ENCODE data around the gene USP12. TPM values are rescaled to one million over a fixed set of nuclear protein-coding genes. Genes with fewer than 3 reads are reported as not detected.
"Not testable (repeated sequence)": the region's sequence is repeated elsewhere in the genome, so short reads cannot be mapped to it uniquely, and the experiment has no call there.

USP12 gene
- total RNA-seq, 4 donors from 2014 or later: 19.2 to 33.7 (median 25.9) TPM

GRCh38 chr13:27079421-27079958, 92.1 kb downstream of the USP12 start:
- intact Hi-C loops (cut with DNase I): no loop called here
- Histone ChIP-seq H3K27ac (no peak overlapping the region), H3K9me3 (no peaks in the 10 kb centered on the region), H3K4me1 (no peaks in the 10 kb centered on the region), H3K27me3 (no peaks in the 10 kb centered on the region), H3K4me3 (replicated peaks in 1 of 3) (no peak overlapping the region), H3K36me3 (no peaks in the 10 kb centered on the region)
- 87 to 89% methylated on average over 3 of the region's 3 CpGs for WGBS, 2 donors
- no peak for TF ChIP-seq CTCF (IDR thresholded peaks at IDR 0.05)
- TF ChIP-seq POLR2A (IDR thresholded peaks at IDR 0.05): no peak
- DNase-seq: no peak

GRCh38 chr13:27077451-27077850, 94.2 kb downstream of the USP12 start:
- no peak overlapping the region for H3K27ac ChIP-seq
- TF ChIP-seq POLR2A (IDR thresholded peaks at IDR 0.05): no peak
- no peak for TF ChIP-seq CTCF (IDR thresholded peaks at IDR 0.05)
- no peaks in the 10 kb centered on the region for H3K9me3 ChIP-seq
- no peaks in the 10 kb centered on the region for H3K4me1 ChIP-seq
- no peaks in the 10 kb centered on the region for H3K27me3 ChIP-seq
- H3K36me3 ChIP-seq: peaks cover 0 to 5% of the 10 kb centered on the region in 2 donors
- intact Hi-C loops (cut with DNase I): no loop called here
- no peak for DNase-seq
- WGBS, 2 donors: 77 to 78% methylated on average over 1 of the region's 1 CpG
- no peak overlapping the region for H3K4me3 ChIP-seq (replicated peaks in 1 of 3)

- H3K36me3 ChIP-seq: peaks cover 0 to 5% of the 10 kb centered on the region in 2 donors
- H3K9me3 ChIP-seq: no peaks in the 10 kb centered on the region
- no peak overlapping the region for H3K4me3 ChIP-seq (replicated peaks in 1 of 3)
- no peaks in the 10 kb centered on the region for H3K27me3 ChIP-seq
- DNase-seq: no peak
- H3K27ac ChIP-seq: no peak overlapping the region
- TF ChIP-seq POLR2A (IDR thresholded peaks at IDR 0.05): no peak
- no peak for TF ChIP-seq CTCF (IDR thresholded peaks at IDR 0.05)
- intact Hi-C loops (cut with DNase I): no loop called here
- H3K4me1 ChIP-seq: no peaks in the 10 kb centered on the region
These were observed 95.2 kb downstream of the USP12 start for GRCh38 chr13:27076421-27076820.

GRCh38 chr13:27073186-27073585, 98.4 kb downstream of the USP12 start:
- Histone ChIP-seq H3K4me1 (no peaks in the 10 kb centered on the region), H3K9me3 (no peaks in the 10 kb centered on the region), H3K36me3 (peaks cover 5% of the 10 kb centered on the region in 2 donors), H3K4me3 (replicated peaks in 1 of 3) (no peak overlapping the region), H3K27me3 (no peaks in the 10 kb centered on the region), H3K27ac (no peak overlapping the region)
- no peak for DNase-seq
- intact Hi-C loops (cut with DNase I): no loop called here
- TF ChIP-seq POLR2A (IDR thresholded peaks at IDR 0.05) (no peak), CTCF (IDR thresholded peaks at IDR 0.05) (no peak)
- WGBS, 2 donors: 96 to 97% methylated on average over 1 of the region's 1 CpG

- intact Hi-C loops (cut with DNase I); H3K36me3 ChIP-seq; DNase-seq; H3K4me3 ChIP-seq (replicated peaks in 1 of 3); H3K9me3 ChIP-seq; H3K27ac ChIP-seq; H3K27me3 ChIP-seq: not testable (repeated sequence)
- WGBS, 2 donors: 96 to 100% methylated on average over 1 of the region's 1 CpG
- H3K4me1 ChIP-seq: peaks cover 6 to 11% of the 10 kb centered on the region in 2 donors
These were observed 105.5 kb downstream of the USP12 start for GRCh38 chr13:27066123-27066522.

- no peak for TF ChIP-seq POLR2A (IDR thresholded peaks at IDR 0.05)
- no peak for TF ChIP-seq CTCF (IDR thresholded peaks at IDR 0.05)
- Histone ChIP-seq H3K4me3 (replicated peaks in 1 of 3) (no peak overlapping the region), H3K9me3 (no peaks in the 10 kb centered on the region), H3K27ac (no peak overlapping the region), H3K36me3 (peaks cover 0 to 5% of the 10 kb centered on the region in 2 donors), H3K4me1 (peaks cover 6 to 11% of the 10 kb centered on the region in 2 donors), H3K27me3 (no peaks in the 10 kb centered on the region)
- intact Hi-C loops (cut with DNase I): no loop called here
- DNase-seq: no peak
These were observed 106.0 kb downstream of the USP12 start for GRCh38 chr13:27065582-27065981.

Data from thyroid gland (tissue), 4 donors.